GM12872 (cell line): ENCODE data around the gene NT5E.

ENCODE experiments used
- TF ChIP-seq, protein P1 (sequence below): IDR thresholded peaks from 3 replicates; pipeline ENCODE4 v1.5.1; 2011; ENCODE audit warnings: low read depth, mild to moderate bottlenecking, low read length, moderate library complexity; ENCODE audit not compliant: insufficient read depth

NT5E gene

DNA sequence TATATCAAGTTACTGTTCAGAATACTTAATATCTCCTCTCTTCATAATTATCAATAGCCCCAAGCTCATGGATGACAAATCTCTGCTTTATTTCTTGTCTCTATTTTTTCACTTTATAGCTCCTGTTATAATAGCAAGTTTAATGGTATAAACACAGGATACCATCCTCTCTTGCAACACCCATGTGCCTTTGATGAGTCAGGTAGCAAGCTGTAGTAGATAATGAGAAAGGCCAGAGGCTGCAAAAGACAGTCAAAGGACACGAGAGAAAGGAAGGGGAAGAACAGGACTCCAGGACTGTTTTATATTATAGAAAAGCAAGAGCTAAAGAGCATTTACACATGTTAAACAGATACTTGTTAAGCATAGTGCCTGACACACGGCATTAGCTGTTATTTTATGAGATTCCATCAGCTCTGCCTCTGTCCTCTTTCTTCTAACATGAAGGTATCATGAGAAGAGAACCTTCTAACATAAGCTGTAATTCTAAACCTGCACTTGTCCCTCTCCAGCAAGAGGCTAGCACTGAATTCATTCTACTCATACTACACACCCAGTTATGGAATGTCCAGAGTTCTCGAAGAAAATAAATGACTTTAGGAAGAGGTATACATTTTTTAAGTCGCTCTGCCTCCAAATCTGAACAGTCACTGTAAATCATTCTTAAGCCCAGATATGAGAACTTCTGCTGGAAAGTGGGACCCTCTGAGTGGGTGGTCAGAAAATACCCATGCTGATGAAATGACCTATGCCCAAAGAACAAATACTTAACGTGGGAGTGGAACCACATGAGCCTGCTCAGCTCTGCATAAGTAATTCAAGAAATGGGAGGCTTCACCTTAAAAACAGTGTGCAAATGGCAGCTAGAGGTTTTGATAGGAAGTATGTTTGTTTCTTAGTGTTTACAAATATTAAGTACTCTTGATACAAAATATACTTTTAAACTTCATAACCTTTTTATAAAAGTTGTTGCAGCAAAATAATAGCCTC, 45.0 kb downstream of the NT5E start:
- TF ChIP-seq, protein P1, sequence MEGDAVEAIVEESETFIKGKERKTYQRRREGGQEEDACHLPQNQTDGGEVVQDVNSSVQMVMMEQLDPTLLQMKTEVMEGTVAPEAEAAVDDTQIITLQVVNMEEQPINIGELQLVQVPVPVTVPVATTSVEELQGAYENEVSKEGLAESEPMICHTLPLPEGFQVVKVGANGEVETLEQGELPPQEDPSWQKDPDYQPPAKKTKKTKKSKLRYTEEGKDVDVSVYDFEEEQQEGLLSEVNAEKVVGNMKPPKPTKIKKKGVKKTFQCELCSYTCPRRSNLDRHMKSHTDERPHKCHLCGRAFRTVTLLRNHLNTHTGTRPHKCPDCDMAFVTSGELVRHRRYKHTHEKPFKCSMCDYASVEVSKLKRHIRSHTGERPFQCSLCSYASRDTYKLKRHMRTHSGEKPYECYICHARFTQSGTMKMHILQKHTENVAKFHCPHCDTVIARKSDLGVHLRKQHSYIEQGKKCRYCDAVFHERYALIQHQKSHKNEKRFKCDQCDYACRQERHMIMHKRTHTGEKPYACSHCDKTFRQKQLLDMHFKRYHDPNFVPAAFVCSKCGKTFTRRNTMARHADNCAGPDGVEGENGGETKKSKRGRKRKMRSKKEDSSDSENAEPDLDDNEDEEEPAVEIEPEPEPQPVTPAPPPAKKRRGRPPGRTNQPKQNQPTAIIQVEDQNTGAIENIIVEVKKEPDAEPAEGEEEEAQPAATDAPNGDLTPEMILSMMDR: no peak

DNA sequence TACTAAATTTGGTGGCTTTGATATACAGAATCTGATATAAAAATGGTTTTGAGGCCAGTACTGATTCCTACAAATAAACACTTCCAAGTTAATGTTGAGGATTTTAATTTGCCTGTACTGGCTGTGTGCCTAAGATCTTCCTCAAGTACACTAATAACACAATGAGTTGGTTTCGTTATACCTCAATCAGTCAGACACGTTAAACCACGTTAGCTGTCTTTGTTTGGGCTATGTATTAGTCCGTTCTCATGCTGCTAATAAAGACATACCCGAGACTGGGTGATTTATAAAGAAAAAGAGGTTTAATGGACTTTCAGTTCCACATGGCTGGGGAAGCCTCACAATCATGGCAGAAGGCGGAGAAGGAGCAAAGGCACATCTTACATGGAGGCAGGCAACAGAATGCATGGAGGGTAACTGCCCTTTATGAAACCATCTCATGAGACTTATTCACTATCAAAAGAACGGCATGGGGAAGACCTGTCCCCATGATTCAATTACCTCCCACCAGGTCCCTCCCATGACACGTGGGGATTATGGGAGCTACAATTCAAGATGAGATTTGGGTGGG, 46.2 kb downstream of the NT5E start:
- TF ChIP-seq, protein P1: no peak

DNA sequence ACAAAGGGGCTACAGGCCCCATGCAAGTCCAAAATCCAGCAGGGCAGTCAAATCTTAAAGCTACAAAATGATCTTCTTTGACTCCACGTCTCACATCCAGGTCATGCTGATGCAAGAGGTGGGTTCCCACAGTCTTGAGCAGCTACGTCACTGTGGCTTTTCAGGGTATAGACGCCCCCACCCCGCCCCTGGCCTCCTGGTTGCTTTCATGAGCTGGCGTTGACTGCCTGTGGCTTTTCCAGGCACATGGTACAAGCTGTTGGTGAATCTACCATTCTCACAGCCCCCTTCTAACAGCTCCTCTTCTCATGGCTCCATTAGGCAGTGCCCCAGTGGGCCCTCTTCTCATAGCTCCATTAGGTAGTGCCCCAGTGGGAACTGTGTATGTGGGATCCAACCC, 47.0 kb downstream of the NT5E start:
- TF ChIP-seq, protein P1: no peak

DNA sequence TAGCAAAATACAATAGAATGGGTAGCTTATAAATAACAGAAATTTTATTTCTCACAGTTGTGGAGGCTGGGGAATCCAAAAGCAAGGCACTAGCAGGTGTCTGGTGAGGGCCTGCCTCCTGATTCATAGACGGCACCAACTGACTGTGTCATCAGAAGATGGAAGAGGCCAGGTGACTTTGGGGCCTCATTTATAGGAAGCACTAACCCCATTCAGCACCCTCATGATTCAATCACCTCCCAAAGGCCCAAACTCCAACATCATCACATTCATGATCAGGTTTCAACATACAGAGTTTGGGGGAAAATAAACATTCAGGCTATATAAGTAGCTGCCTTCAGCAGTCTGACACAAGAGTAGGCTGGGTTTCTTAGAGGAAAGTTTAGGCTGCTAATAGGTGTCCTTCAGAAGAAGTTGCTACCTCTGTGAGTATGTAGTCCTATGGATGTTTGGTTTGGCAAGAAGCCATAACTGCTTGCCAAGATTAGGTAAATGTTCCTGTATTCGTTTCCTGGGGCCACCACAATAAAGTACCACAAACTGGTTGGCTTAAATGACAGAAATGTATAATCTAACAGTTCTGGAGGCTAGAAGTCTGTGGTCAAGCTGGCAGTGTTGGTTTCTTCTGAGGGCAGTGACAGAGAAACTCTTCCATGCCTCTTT, 48.8 kb downstream of the NT5E start:
- TF ChIP-seq, protein P1: no peak

DNA sequence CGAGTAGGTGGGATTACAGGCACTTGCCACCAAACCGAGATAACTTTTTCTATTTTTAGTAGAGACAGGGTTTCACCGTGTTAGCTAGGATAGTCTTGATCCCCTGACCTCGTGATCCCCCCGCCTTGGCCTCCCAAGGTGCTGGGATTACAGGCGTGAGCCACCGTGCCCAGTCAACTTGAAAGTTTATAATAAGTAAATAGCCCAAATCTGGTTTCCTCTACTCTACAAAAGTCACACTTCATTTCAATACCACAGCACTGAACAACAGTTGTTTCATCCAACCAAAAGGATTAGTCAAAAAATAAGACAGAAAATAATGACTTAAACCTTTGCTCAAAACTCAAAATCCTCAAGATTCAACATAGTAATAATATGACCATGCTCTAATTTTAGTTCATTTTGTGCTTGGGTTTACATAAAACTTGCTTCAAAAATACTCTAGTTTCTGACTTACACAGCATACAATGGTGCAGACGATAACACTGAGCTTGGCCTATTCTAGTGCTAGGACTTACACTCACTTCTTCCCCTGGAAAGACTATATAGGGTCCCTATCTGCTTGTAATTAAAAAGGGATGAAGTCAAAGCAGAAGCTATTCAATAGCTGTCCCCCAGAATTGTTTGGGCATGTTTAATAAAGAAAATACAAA, 56.7 kb downstream of the NT5E start:
- TF ChIP-seq, protein P1: no peak

DNA sequence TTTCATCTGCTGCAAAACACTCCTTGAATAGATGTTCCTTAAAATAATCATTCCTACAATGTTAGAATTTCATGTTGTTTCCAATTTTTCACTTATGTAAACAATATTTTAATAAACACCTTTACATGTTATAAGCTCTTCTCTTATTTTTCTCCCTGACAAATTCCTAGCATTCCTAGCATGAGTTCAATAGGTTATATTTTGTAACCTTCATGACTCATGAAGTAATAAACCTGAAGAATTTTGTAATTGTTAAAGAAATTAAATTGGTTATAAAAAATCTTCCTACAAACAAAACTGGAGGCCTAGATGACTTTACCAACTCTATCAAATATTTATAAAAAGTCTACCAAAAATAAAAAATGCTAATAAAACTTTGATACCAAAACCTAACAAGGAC, 66.3 kb downstream of the NT5E start:
- TF ChIP-seq, protein P1: no peak

DNA sequence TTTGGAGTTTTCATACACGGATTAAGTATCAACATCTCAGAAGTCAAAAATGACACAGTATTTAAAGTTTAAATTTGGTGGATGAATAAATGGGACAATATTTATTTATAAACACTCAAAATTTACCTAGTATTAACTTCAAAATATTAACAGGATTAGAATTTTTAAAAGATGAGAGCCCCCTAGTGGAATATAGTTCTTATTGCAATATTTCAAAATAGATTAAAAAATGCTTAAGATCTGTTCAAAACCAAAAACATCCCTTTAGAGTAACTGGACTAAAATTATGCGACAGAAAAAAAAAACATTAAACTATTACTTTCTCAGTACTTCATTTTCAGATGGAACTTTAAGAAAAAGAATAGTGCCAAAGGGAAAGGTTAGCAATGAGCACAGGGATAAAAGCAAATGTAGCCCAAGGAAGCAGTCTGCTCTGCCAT, 87.2 kb downstream of the NT5E start:
- TF ChIP-seq, protein P1: peak; percentile 28; the same call in 1 of the 3 replicates
